OCI-LY7 (cell line): Measurements from ENCODE around the gene ARAP3. TPM values are rescaled to one million over a fixed set of nuclear protein-coding genes. Genes with fewer than 3 reads are reported as not detected.
A peak's percentile ranks its signal among the peaks of the same experiment; 100 is the strongest.
"Not testable (repeated sequence)": the region's sequence is repeated elsewhere in the genome, so short reads cannot be mapped to it uniquely, and the experiment has no call there.

ENCODE experiments used
- BruUV-seq: library from RNA; stranded (reverse); fragments of 400-500 nt; replicated peaks from 2 replicates; lab custom pipeline; 2021; lab: Mats Ljungman, UMichigan
- CTCF ChIA-PET: fragments of 300-600 bp; sonication (Branson Sonifier 250); formaldehyde crosslinking; loops from one replicate; lab custom pipeline; 2022; ENCODE audit warnings: antibody characterized with exemption; ENCODE audit not compliant: unreplicated experiment; lab: Charles Lee
- POLR2A ChIA-PET: fragments of 300-600 bp; sonication (Branson Sonifier 250); formaldehyde crosslinking; loops from one replicate; lab custom pipeline; 2022; ENCODE audit warnings: antibody characterized with exemption; lab: Charles Lee
- DNase-seq: peaks from one replicate; pipeline ENCODE4 v3.0.0-alpha.2; 2015; ENCODE audit warnings: low spot score
- H2AFZ ChIP-seq: fragments of 200-600 bp; sonication (generic), shearing (Covaris generic); 2 replicates; pipeline ENCODE4 v1.6.1; 2014; ENCODE audit warnings: mild to moderate bottlenecking, antibody characterized with exemption, low read length, moderate library complexity
- H3K27ac ChIP-seq: fragments of 200-600 bp; sonication (generic); 2 replicates; pipeline ENCODE4 v1.5.1; 2014; ENCODE audit warnings: mixed run types, low read depth, mild to moderate bottlenecking, moderate library complexity, low read length, inconsistent platforms; ENCODE audit not compliant: poor library complexity, severe bottlenecking
- H3K36me3 ChIP-seq: fragments of 200-600 bp; sonication (generic); 2 replicates; pipeline ENCODE4 v1.6.1; 2014; ENCODE audit warnings: mild to moderate bottlenecking, antibody characterized with exemption, low read length, moderate library complexity, mixed read lengths; ENCODE audit not compliant: insufficient read depth
- H3K4me1 ChIP-seq: fragments of 200-600 bp; sonication (generic); 2 replicates; pipeline ENCODE4 v1.5.1; 2014; ENCODE audit warnings: mild to moderate bottlenecking, low read length; ENCODE audit not compliant: insufficient read depth, poor library complexity, severe bottlenecking
- H3K4me2 ChIP-seq: fragments of 200-600 bp; sonication (generic); 2 replicates; pipeline ENCODE4 v1.6.1; 2014; ENCODE audit warnings: mild to moderate bottlenecking, low read length
- H3K4me3 ChIP-seq: fragments of 200-600 bp; sonication (generic); 2 replicates; pipeline ENCODE4 v1.5.1; 2014; ENCODE audit warnings: mild to moderate bottlenecking, low read depth, low read length; ENCODE audit not compliant: poor library complexity, severe bottlenecking
- H3K79me2 ChIP-seq: fragments of 200-600 bp; sonication (generic); 2 replicates; pipeline ENCODE4 v1.6.1; 2016; ENCODE audit warnings: low read depth, mild to moderate bottlenecking, low read length, moderate library complexity, mixed read lengths; ENCODE audit not compliant: insufficient read depth
- H3K9me2 ChIP-seq: fragments of 200-600 bp; sonication (generic); 2 replicates; pipeline ENCODE4 v1.6.1; 2016; ENCODE audit warnings: mild to moderate bottlenecking, low read length, mixed read lengths; ENCODE audit not compliant: insufficient read depth
- H3K9me3 ChIP-seq: fragments of 200-600 bp; sonication (generic); 2 replicates; pipeline ENCODE4 v1.6.1; 2014; ENCODE audit warnings: mild to moderate bottlenecking, mixed run types, low read length, mixed read lengths
- H4K20me1 ChIP-seq: fragments of 200-600 bp; sonication (generic); 2 replicates; pipeline ENCODE4 v1.6.1; 2014; ENCODE audit warnings: mild to moderate bottlenecking, antibody characterized with exemption, low read length, moderate library complexity, mixed read lengths; ENCODE audit not compliant: insufficient read depth
- CTCF ChIP-seq: fragments of 200-600 bp; sonication (generic); conservative IDR thresholded peaks from 2 replicates; pipeline ENCODE4 v1.5.1; 2014; ENCODE audit warnings: mild to moderate bottlenecking, antibody characterized with exemption, low read length, moderate library complexity, mixed read lengths
- EZH2phosphoT487 ChIP-seq: fragments of 200-600 bp; sonication (generic); IDR thresholded peaks from 2 replicates; pipeline ENCODE4 v1.6.1; 2018; ENCODE audit warnings: low read depth, borderline replicate concordance, mild to moderate bottlenecking, mixed run types, antibody characterized with exemption, low read length, moderate library complexity, mixed read lengths
- intact Hi-C: fragments of 100-400 bp; cut with micrococcal nuclease; formaldehyde crosslinking; loops from one replicate; pipeline ENCODE4 v1.10.0; 2022; ENCODE audit not compliant: unreplicated experiment
- total RNA-seq, 2 experiments: library from RNA; depleted of rRNA in 1 of 2; stranded (reverse); fragments of >200 nt in 1 of 2; shearing (Covaris generic) in 1 of 2; gene quantifications; 2 replicates each; pipeline ENCODE4 v1.2.3, GENCODE V29; 2014 to 2022

ARAP3 gene
- total RNA-seq, 2 experiments from 2014 or later, result not detected

- Histone ChIP-seq H3K4me2 (peak overlapping the region; percentile 89), H3K4me3 (peak overlapping the region; percentile 98), H3K9me2 (no peaks in the 10 kb centered on the region), H3K27ac (no peak overlapping the region), H3K79me2 (peaks cover 67% of the 10 kb centered on the region), H3K9me3 (no peaks in the 10 kb centered on the region), H3K4me1 (peaks cover 52% of the 10 kb centered on the region), H4K20me1 (peaks cover 19% of the 10 kb centered on the region; the same call in 1 of the 2 replicates), H3K36me3 (peaks cover 51% of the 10 kb centered on the region), H2AFZ (no peak overlapping the region)
- ChIA-PET CTCF (interaction anchor here (2.3 kb wide), 1 partner anchor 24 kb away, joined by 10 read pairs; no protein-coding TSS in a partner anchor), POLR2A (interaction anchor here (0.6 to 5.0 kb wide), 10 partner anchors 9 to 296 kb away, joined by 3 to 50 read pairs (median 6); partner anchors contain the start of genes HDAC3 and RELL2)
- no peak for DNase-seq
- no TSS peak for BruUV-seq
- intact Hi-C loops, result loop anchor here (5.0 to 10.0 kb wide), 3 partner anchors 34 to 101 kb away; no protein-coding TSS in a partner anchor
- TF ChIP-seq CTCF, result no peak
Observed at GRCh38 chr5:141615991-141616720, 65.9 kb downstream of the ARAP3 start.

GRCh38 chr5:141613344-141613743 lies 68.7 kb downstream of the ARAP3 start:
- ChIA-PET CTCF (no interaction called here), POLR2A (interaction anchor here (0.6 to 1.9 kb wide), 4 partner anchors 11 to 576 kb away, joined by 3 to 6 read pairs (median 4); partner anchors contain the start of genes HDAC3 and RELL2)
- Histone ChIP-seq H3K4me1 (peaks cover 51% of the 10 kb centered on the region), H3K36me3 (peaks cover 47% of the 10 kb centered on the region), H3K4me2 (no peak overlapping the region), H3K9me3 (no peaks in the 10 kb centered on the region), H3K9me2 (no peaks in the 10 kb centered on the region), H4K20me1 (peaks cover 24% of the 10 kb centered on the region; the same call in 1 of the 2 replicates), H3K79me2 (peaks cover 89% of the 10 kb centered on the region), H2AFZ (no peak overlapping the region), H3K4me3 (no peak overlapping the region), H3K27ac (no peak overlapping the region)
- DNase-seq, result no peak
- no peak for TF ChIP-seq CTCF
- no peak for TF ChIP-seq EZH2phosphoT487
- no TSS peak for BruUV-seq
- intact Hi-C loops, result loop anchor here (10.0 kb wide), 1 partner anchor 99 kb away; no protein-coding TSS in a partner anchor

GRCh38 chr5:141611289-141611688 lies 70.7 kb downstream of the ARAP3 start:
- no peaks in the 10 kb centered on the region for H3K9me3 ChIP-seq
- no peak for DNase-seq
- intact Hi-C loops, result loop anchor here (10.0 kb wide), 1 partner anchor 96 kb away; no protein-coding TSS in a partner anchor
- no peak overlapping the region for H2AFZ ChIP-seq
- no peaks in the 10 kb centered on the region for H3K9me2 ChIP-seq
- H3K4me3 ChIP-seq, result no peak overlapping the region
- no peak overlapping the region for H3K27ac ChIP-seq
- H3K79me2 ChIP-seq, result peaks cover 89% of the 10 kb centered on the region
- peaks cover 17% of the 10 kb centered on the region for H4K20me1 ChIP-seq
- no TSS peak for BruUV-seq
- ChIA-PET POLR2A (interaction anchor here (1.2 kb wide), 1 partner anchor 25 kb away, joined by 5 read pairs; the partner anchor contains the start of genes HDAC3 and RELL2), CTCF (no interaction called here)
- no peak for TF ChIP-seq CTCF
- no peak for TF ChIP-seq EZH2phosphoT487
- H3K36me3 ChIP-seq, result peaks cover 41% of the 10 kb centered on the region
- H3K4me1 ChIP-seq, result peaks cover 45% of the 10 kb centered on the region
- H3K4me2 ChIP-seq, result no peak overlapping the region

- H3K9me3 ChIP-seq, H3K4me2 ChIP-seq, H3K9me2 ChIP-seq, H3K27ac ChIP-seq, H2AFZ ChIP-seq, DNase-seq, H3K4me3 ChIP-seq, BruUV-seq, CTCF ChIA-PET: not testable (repeated sequence)
- intact Hi-C loops, result loop anchor here (10.0 kb wide), 1 partner anchor 95 kb away; no protein-coding TSS in a partner anchor
- POLR2A ChIA-PET, result interaction anchor here (1.1 to 5.5 kb wide), 2 partner anchors 8 to 12 kb away, joined by 3 to 43 read pairs; partner anchors contain the start of gene DIAPH1
- Histone ChIP-seq H4K20me1 (peaks cover 21% of the 10 kb centered on the region), H3K79me2 (peaks cover 93% of the 10 kb centered on the region), H3K36me3 (peaks cover 33% of the 10 kb centered on the region), H3K4me1 (peaks cover 51% of the 10 kb centered on the region)
Observed at GRCh38 chr5:141609921-141610320, 72.1 kb downstream of the ARAP3 start.
